Lung (tissue), 12 donors: ENCODE data around the gene RNF217. TPM values are rescaled to one million over a fixed set of nuclear protein-coding genes. Genes with fewer than 3 reads are reported as not detected.

Experiments
- ATAC-seq: fragments of 200-7000 bp; cut with Tn5 transposase; one replicate; pipeline ENCODE4 v1.9.1; 2020; ENCODE audit warnings: moderate number of reproducible peaks; ENCODE audit not compliant: insufficient read depth, low FRiP score
- DNase-seq, 3 donors: peaks; one replicate each; pipeline ENCODE4 v3.0.0-alpha.2; 2013 to 2017
- H3K27ac ChIP-seq, 2 donors: one replicate each; pipeline ENCODE4 v1.5.1; 2013; ENCODE audit warnings: mild to moderate bottlenecking in 2 of 2, moderate library complexity in 2 of 2, control low read depth in 1 of 2, inconsistent platforms in 1 of 2, low read depth in 1 of 2, low read length in 1 of 2
- H3K27me3 ChIP-seq, 3 donors: one replicate each; pipeline ENCODE4 v1.5.1; 2013; ENCODE audit warnings: low read length in 2 of 3; ENCODE audit not compliant: control insufficient read depth in 3 of 3, insufficient read depth in 3 of 3
- H3K36me3 ChIP-seq, 4 donors: one replicate each; pipeline ENCODE4 v1.5.1; 2013; ENCODE audit warnings: low read length in 4 of 4, mild to moderate bottlenecking in 1 of 4, moderate library complexity in 1 of 4; ENCODE audit not compliant: control insufficient read depth in 4 of 4, insufficient read depth in 4 of 4
- H3K4me1 ChIP-seq, 5 donors: one replicate each; pipeline ENCODE4 v1.5.1; 2013; ENCODE audit warnings: low read length in 5 of 5, mild to moderate bottlenecking in 2 of 5, moderate library complexity in 1 of 5; ENCODE audit not compliant: control insufficient read depth in 5 of 5, insufficient read depth in 5 of 5
- H3K4me3 ChIP-seq: one replicate; pipeline ENCODE4 v1.5.1; 2013; ENCODE audit warnings: mild to moderate bottlenecking, control low read depth, moderate library complexity
- H3K9ac ChIP-seq, 2 donors: one replicate each; pipeline ENCODE4 v1.5.1; 2013; ENCODE audit warnings: low read length in 2 of 2, control low read depth in 1 of 2; ENCODE audit not compliant: insufficient read depth in 1 of 2
- H3K9me3 ChIP-seq, 4 donors: one replicate each; pipeline ENCODE4 v1.5.1; 2013; ENCODE audit warnings: low read length in 3 of 4, mild to moderate bottlenecking in 1 of 4, moderate library complexity in 1 of 4; ENCODE audit not compliant: control insufficient read depth in 4 of 4, insufficient read depth in 3 of 4
- CTCF ChIP-seq: IDR thresholded peaks from 2 replicates; pipeline ENCODE4 v1.5.1; 2012; ENCODE audit warnings: mild to moderate bottlenecking; ENCODE audit errors: control extremely low read depth, extremely low read depth
- WGBS, 2 donors: extraction: QIAGEN DNeasy Blood & Tissue Kit; methylation state at CpG; one replicate each; pipeline ENCODE4 v1.1.7; 2013; 5-methylcytosine and 5-hydroxymethylcytosine counted together
- polyA plus RNA-seq, 2 donors: library from polyadenylated mRNA; stranded (reverse); fragments of 200-250 nt; gene quantifications; one replicate each; pipeline ENCODE4 v1.2.1, GENCODE V29; 2013
- total RNA-seq, 2 donors: library from RNA; depleted of rRNA in 1 of 2; stranded (reverse); fragments of >200 nt in 1 of 2; gene quantifications; one replicate each; pipeline ENCODE4 v1.2.1, GENCODE V29; 2014 to 2021
- donor health status: control.
- donor health status: control.
- donor health status: Bipolar disorder and iron deficiency.
- donor health status: healthy.
- donor health status: DM: yes; HTN: yes; CAD: no.

RNF217 gene
- total and polyA plus RNA-seq, 4 donors, result 3.1 to 58.6 (median 13.6) TPM

- ATAC-seq, result no peak
- no peak for TF ChIP-seq CTCF
- Histone ChIP-seq H3K36me3 (no peaks in the 10 kb centered on the region), H3K9me3 (peaks cover 0 to 3% (median 0%) of the 10 kb centered on the region in 4 donors), H3K27me3 (no peaks in the 10 kb centered on the region), H3K9ac (no peak overlapping the region), H3K4me1 (peaks cover 0 to 11% (median 0%) of the 10 kb centered on the region in 5 donors), H3K4me3 (no peak overlapping the region), H3K27ac (no peak overlapping the region)
- no peak for DNase-seq
Observed at GRCh38 chr6:125018136-125018535, 55.9 kb downstream of the RNF217 start.

GRCh38 chr6:125019281-125019680 lies 57.0 kb downstream of the RNF217 start:
- Histone ChIP-seq H3K9ac (no peak overlapping the region), H3K4me3 (no peak overlapping the region), H3K36me3 (no peaks in the 10 kb centered on the region), H3K4me1 (peaks cover 0 to 11% (median 0%) of the 10 kb centered on the region in 5 donors), H3K9me3 (peaks cover 0 to 3% (median 0%) of the 10 kb centered on the region in 4 donors), H3K27ac (no peak overlapping the region), H3K27me3 (no peaks in the 10 kb centered on the region)
- ATAC-seq (no peak), DNase-seq (no peak)
- 92 to 95% methylated on average over 2 of the region's 2 CpGs for WGBS, 2 donors
- TF ChIP-seq CTCF, result no peak

- Histone ChIP-seq H3K9me3 (peaks cover 0 to 3% (median 0%) of the 10 kb centered on the region in 4 donors), H3K4me3 (no peak overlapping the region), H3K27ac (no peak overlapping the region), H3K36me3 (no peaks in the 10 kb centered on the region), H3K4me1 (peaks cover 0 to 9% (median 0%) of the 10 kb centered on the region in 5 donors), H3K9ac (no peak overlapping the region), H3K27me3 (no peaks in the 10 kb centered on the region)
- ATAC-seq (no peak), DNase-seq (no peak)
- no peak for TF ChIP-seq CTCF
- 87 to 88% methylated on average over 6 of the region's 6 CpGs for WGBS, 2 donors
Observed at GRCh38 chr6:125019918-125020317, 57.7 kb downstream of the RNF217 start.

- H3K27ac ChIP-seq, result no peak overlapping the region
- H3K9ac ChIP-seq, result no peak overlapping the region
- ATAC-seq, result peak; percentile 25
- peaks cover 0 to 9% (median 0%) of the 10 kb centered on the region in 5 donors for H3K4me1 ChIP-seq
- H3K4me3 ChIP-seq, result no peak overlapping the region
- peak in 2 of 3 donors; percentile 51 to 58 for DNase-seq
- no peaks in the 10 kb centered on the region for H3K36me3 ChIP-seq
- peaks cover 0 to 3% (median 0%) of the 10 kb centered on the region in 4 donors for H3K9me3 ChIP-seq
- H3K27me3 ChIP-seq, result no peaks in the 10 kb centered on the region
- TF ChIP-seq CTCF, result no peak
- WGBS, 2 donors, result 76 to 88% methylated on average over 4 of the region's 4 CpGs
Observed at GRCh38 chr6:125020385-125020784, 58.1 kb downstream of the RNF217 start.
